CD1c-positive myeloid dendritic cell (primary cell): ENCODE data around the gene FAM89A.

ENCODE experiments used
- DNase-seq: peaks from one replicate; pipeline ENCODE4 v3.0.0-alpha.2; 2016; ENCODE audit errors: extremely low spot score

The FAM89A gene

GRCh38 chr1:231040019-231040799 is at the start of gene FAM89A:
Gene FAM89A, minus strand, starts transcription at chr1:231040254. Its CDS starts 43 bp downstream, at chr1:231040211.
- peak; percentile 64 for DNase-seq

- DNase-seq, result no peak
These were observed 44.3 kb upstream of the FAM89A start for GRCh38 chr1:231084353-231084752.

GRCh38 chr1:231079163-231079562 is 39.1 kb upstream of the FAM89A start:
- DNase-seq, result no peak

GRCh38 chr1:231078250-231078649 is 38.2 kb upstream of the FAM89A start:
- DNase-seq, result no peak

- DNase-seq, result no peak
These were observed 36.7 kb upstream of the FAM89A start for GRCh38 chr1:231076802-231077201.

- no peak for DNase-seq
These were observed 35.4 kb upstream of the FAM89A start for GRCh38 chr1:231075497-231075896.

GRCh38 chr1:231075020-231075419 is 35.0 kb upstream of the FAM89A start:
- DNase-seq, result no peak

GRCh38 chr1:231074046-231074445 is 34.0 kb upstream of the FAM89A start:
- no peak for DNase-seq

- DNase-seq, result no peak
These were observed 33.3 kb upstream of the FAM89A start for GRCh38 chr1:231073331-231073730.

GRCh38 chr1:231072502-231073094 is 32.5 kb upstream of the FAM89A start:
- no peak for DNase-seq

GRCh38 chr1:231072041-231072440 is 32.0 kb upstream of the FAM89A start:
- DNase-seq, result no peak

- DNase-seq, result no peak
These were observed 30.8 kb upstream of the FAM89A start for GRCh38 chr1:231070758-231071444.

GRCh38 chr1:231069333-231069732 is 29.3 kb upstream of the FAM89A start:
- DNase-seq, result no peak

GRCh38 chr1:231068762-231069161 is 28.7 kb upstream of the FAM89A start:
- DNase-seq, result no peak

GRCh38 chr1:231065510-231066241 is 25.6 kb upstream of the FAM89A start:
- DNase-seq, result no peak

GRCh38 chr1:231064418-231064817 is 24.4 kb upstream of the FAM89A start:
- DNase-seq, result no peak

- no peak for DNase-seq
These were observed 23.3 kb upstream of the FAM89A start for GRCh38 chr1:231063331-231063730.

- DNase-seq, result no peak
These were observed 22.6 kb upstream of the FAM89A start for GRCh38 chr1:231062500-231063270.

GRCh38 chr1:231059566-231060193 is 19.6 kb upstream of the FAM89A start:
- no peak for DNase-seq

- DNase-seq, result no peak
These were observed 18.5 kb upstream of the FAM89A start for GRCh38 chr1:231058416-231059109.
